SJCRH30 (cell line): Measurements from ENCODE around the gene CYP19A1. TPM values are rescaled to one million over a fixed set of nuclear protein-coding genes. Genes with fewer than 3 reads are reported as not detected.

Experiments used
- DNase-seq, 2 experiments: peaks; one replicate each; pipeline ENCODE4 v3.0.0-alpha.2; 2015 to 2020
- H3K27ac ChIP-seq: fragments of 250-450 bp; sonication (Bioruptor Pico); 2 replicates; pipeline ENCODE4 v1.5.1; 2020; ENCODE audit warnings: mild to moderate bottlenecking, moderate library complexity
- H3K27me3 ChIP-seq: fragments of 250-450 bp; sonication (Bioruptor Pico); 2 replicates; pipeline ENCODE4 v1.5.1; 2020; ENCODE audit warnings: mild to moderate bottlenecking, moderate library complexity
- H3K36me3 ChIP-seq: fragments of 250-450 bp; sonication (Bioruptor Pico); 2 replicates; pipeline ENCODE4 v1.5.1; 2020; ENCODE audit warnings: mild to moderate bottlenecking, moderate library complexity
- H3K4me1 ChIP-seq: fragments of 250-450 bp; sonication (Bioruptor Pico); 2 replicates; pipeline ENCODE4 v1.5.1; 2020; ENCODE audit warnings: mild to moderate bottlenecking, moderate library complexity
- H3K4me3 ChIP-seq: fragments of 250-450 bp; sonication (Bioruptor Pico); 2 replicates; pipeline ENCODE4 v1.5.1; 2020; ENCODE audit warnings: mild to moderate bottlenecking, moderate library complexity
- H3K9me3 ChIP-seq: fragments of 250-450 bp; sonication (Bioruptor Pico); replicated peaks from 2 replicates; pipeline ENCODE4 v1.5.1; 2020; ENCODE audit warnings: mild to moderate bottlenecking, moderate library complexity
- total RNA-seq: library from RNA; depleted of rRNA; stranded (reverse); fragments of >200 nt; shearing (Covaris generic); gene quantifications from 2 replicates; pipeline ENCODE4 v1.2.3, GENCODE V29; 2014; rRNA removed

Gene CYP19A1
- not detected in 2 replicates for total RNA-seq

- Histone ChIP-seq H3K27ac (no peak within 1 kb of the TSS), H3K4me1 (no peaks in the 10 kb centered on the region), H3K36me3 (no peaks in the 10 kb centered on the region), H3K9me3 (no peaks in the 10 kb centered on the region), H3K27me3 (no peaks in the 10 kb centered on the region), H3K4me3 (no peak within 1 kb of the TSS)
- no peak for DNase-seq
These were observed at the start of gene CYP19A1 for GRCh38 chr15:51338496-51338895. TSS of gene CYP19A1 (minus strand) at chr15:51338596. CDS start at chr15:51242912, 95,684 bp downstream.

GRCh38 chr15:51387699-51388041 lies 49.3 kb upstream of the CYP19A1 start:
- Histone ChIP-seq H3K4me1 (no peaks in the 10 kb centered on the region), H3K9me3 (no peaks in the 10 kb centered on the region), H3K36me3 (no peaks in the 10 kb centered on the region), H3K27me3 (0 out of 2 replicates have a peak, but pooled peaks cover 3% of the 10 kb centered on the region), H3K4me3 (no peak overlapping the region), H3K27ac (no peak overlapping the region)
- no peak for DNase-seq

GRCh38 chr15:51386960-51387698 lies 48.7 kb upstream of the CYP19A1 start:
- H3K9me3 ChIP-seq: no peaks in the 10 kb centered on the region
- H3K4me1 ChIP-seq: no peaks in the 10 kb centered on the region
- no peak overlapping the region for H3K4me3 ChIP-seq
- no peaks in the 10 kb centered on the region for H3K36me3 ChIP-seq
- H3K27me3 ChIP-seq: 0 out of 2 replicates have a peak, but pooled peaks cover 3% of the 10 kb centered on the region
- DNase-seq: no peak
- H3K27ac ChIP-seq: no peak overlapping the region

- Histone ChIP-seq H3K4me1 (no peaks in the 10 kb centered on the region), H3K9me3 (no peaks in the 10 kb centered on the region), H3K4me3 (no peak overlapping the region), H3K27me3 (0 out of 2 replicates have a peak, but pooled peaks cover 3% of the 10 kb centered on the region), H3K27ac (no peak overlapping the region), H3K36me3 (no peaks in the 10 kb centered on the region)
- no peak for DNase-seq
These were observed 48.1 kb upstream of the CYP19A1 start for GRCh38 chr15:51386486-51386885.

- no peak overlapping the region for H3K4me3 ChIP-seq
- 0 out of 2 replicates have a peak, but pooled peaks cover 3% of the 10 kb centered on the region for H3K27me3 ChIP-seq
- no peaks in the 10 kb centered on the region for H3K4me1 ChIP-seq
- no peaks in the 10 kb centered on the region for H3K9me3 ChIP-seq
- H3K36me3 ChIP-seq: no peaks in the 10 kb centered on the region
- DNase-seq: no peak
- no peak overlapping the region for H3K27ac ChIP-seq
These were observed 47.6 kb upstream of the CYP19A1 start for GRCh38 chr15:51386029-51386428.

- H3K36me3 ChIP-seq: no peaks in the 10 kb centered on the region
- H3K4me1 ChIP-seq: no peaks in the 10 kb centered on the region
- no peaks in the 10 kb centered on the region for H3K9me3 ChIP-seq
- peak; percentile 22 to 37 for DNase-seq
- 0 out of 2 replicates have a peak, but pooled peaks cover 3% of the 10 kb centered on the region for H3K27me3 ChIP-seq
- H3K27ac ChIP-seq: no peak overlapping the region
- no peak overlapping the region for H3K4me3 ChIP-seq
These were observed 44.4 kb upstream of the CYP19A1 start for GRCh38 chr15:51382787-51383186.

GRCh38 chr15:51380999-51381806 lies 42.8 kb upstream of the CYP19A1 start:
- H3K27me3 ChIP-seq: 0 out of 2 replicates have a peak, but pooled peaks cover 3% of the 10 kb centered on the region
- H3K4me1 ChIP-seq: no peaks in the 10 kb centered on the region
- no peaks in the 10 kb centered on the region for H3K9me3 ChIP-seq
- H3K4me3 ChIP-seq: no peak overlapping the region
- peak; percentile 43 to 72 for DNase-seq
- H3K36me3 ChIP-seq: no peaks in the 10 kb centered on the region
- H3K27ac ChIP-seq: no peak overlapping the region

GRCh38 chr15:51379390-51379789 lies 41.0 kb upstream of the CYP19A1 start:
- H3K27me3 ChIP-seq: 0 out of 2 replicates have a peak, but pooled peaks cover 3% of the 10 kb centered on the region
- H3K4me3 ChIP-seq: no peak overlapping the region
- no peaks in the 10 kb centered on the region for H3K36me3 ChIP-seq
- H3K4me1 ChIP-seq: no peaks in the 10 kb centered on the region
- H3K27ac ChIP-seq: no peak overlapping the region
- no peaks in the 10 kb centered on the region for H3K9me3 ChIP-seq
- DNase-seq: no peak

GRCh38 chr15:51378406-51378805 lies 40.0 kb upstream of the CYP19A1 start:
- H3K27ac ChIP-seq: no peak overlapping the region
- H3K4me3 ChIP-seq: no peak overlapping the region
- H3K27me3 ChIP-seq: 0 out of 2 replicates have a peak, but pooled peaks cover 3% of the 10 kb centered on the region
- DNase-seq: no peak
- no peaks in the 10 kb centered on the region for H3K36me3 ChIP-seq
- no peaks in the 10 kb centered on the region for H3K4me1 ChIP-seq
- no peaks in the 10 kb centered on the region for H3K9me3 ChIP-seq

- Histone ChIP-seq H3K4me3 (no peak overlapping the region), H3K9me3 (no peaks in the 10 kb centered on the region), H3K27ac (no peak overlapping the region), H3K36me3 (no peaks in the 10 kb centered on the region), H3K4me1 (no peaks in the 10 kb centered on the region), H3K27me3 (no peaks in the 10 kb centered on the region)
- DNase-seq: no peak
These were observed 38.8 kb upstream of the CYP19A1 start for GRCh38 chr15:51377038-51377786.

- H3K9me3 ChIP-seq: no peaks in the 10 kb centered on the region
- no peak overlapping the region for H3K27ac ChIP-seq
- H3K36me3 ChIP-seq: no peaks in the 10 kb centered on the region
- H3K4me1 ChIP-seq: no peaks in the 10 kb centered on the region
- no peak overlapping the region for H3K4me3 ChIP-seq
- H3K27me3 ChIP-seq: no peaks in the 10 kb centered on the region
- DNase-seq: no peak
These were observed 37.7 kb upstream of the CYP19A1 start for GRCh38 chr15:51375966-51376640.

- H3K27ac ChIP-seq: no peak overlapping the region
- no peaks in the 10 kb centered on the region for H3K27me3 ChIP-seq
- H3K36me3 ChIP-seq: no peaks in the 10 kb centered on the region
- no peaks in the 10 kb centered on the region for H3K9me3 ChIP-seq
- no peak for DNase-seq
- no peaks in the 10 kb centered on the region for H3K4me1 ChIP-seq
- H3K4me3 ChIP-seq: no peak overlapping the region
These were observed 35.7 kb upstream of the CYP19A1 start for GRCh38 chr15:51374131-51374530.

GRCh38 chr15:51371266-51371665 lies 32.9 kb upstream of the CYP19A1 start:
- DNase-seq: no peak
- Histone ChIP-seq H3K4me3 (no peak overlapping the region), H3K4me1 (no peaks in the 10 kb centered on the region), H3K27ac (no peak overlapping the region), H3K36me3 (no peaks in the 10 kb centered on the region), H3K27me3 (no peaks in the 10 kb centered on the region), H3K9me3 (no peaks in the 10 kb centered on the region)

GRCh38 chr15:51369451-51369761 lies 31.0 kb upstream of the CYP19A1 start:
- no peaks in the 10 kb centered on the region for H3K9me3 ChIP-seq
- no peak overlapping the region for H3K27ac ChIP-seq
- no peaks in the 10 kb centered on the region for H3K4me1 ChIP-seq
- H3K4me3 ChIP-seq: no peak overlapping the region
- no peaks in the 10 kb centered on the region for H3K27me3 ChIP-seq
- no peak for DNase-seq
- H3K36me3 ChIP-seq: no peaks in the 10 kb centered on the region
